H1 (cell line): ENCODE measurements around the gene GID8. TPM values are rescaled to one million over a fixed set of nuclear protein-coding genes. Genes with fewer than 3 reads are reported as not detected.

Experiments
- CTCF ChIA-PET: fragments of 300-600 bp; sonication (Branson Sonifier 250); formaldehyde crosslinking; loops from one replicate; lab custom pipeline; 2021; ENCODE audit not compliant: partially characterized antibody; lab: Charles Lee
- POLR2A ChIA-PET: fragments of 300-600 bp; sonication (Branson Sonifier 250); formaldehyde crosslinking; loops from one replicate; lab custom pipeline; 2021; ENCODE audit warnings: inconsistent platforms; ENCODE audit not compliant: partially characterized antibody; lab: Charles Lee
- DNase-seq, 2 experiments: peaks; one replicate each; pipeline versions ENCODE4 v3.0.0 to v3.0.0-alpha.2; 2010 to 2022; ENCODE audit warnings: low spot score in 2 of 2, low read depth in 1 of 2, mixed read lengths in 1 of 2
- FAIRE-seq: peaks from 2 replicates; lab custom pipeline; 2011; peaks lifted over from hg19 to GRCh38; lab: Jason Lieb, UNC
- H2AFZ ChIP-seq: 2 replicates; pipeline ENCODE4 v1.8.1; 2012; ENCODE audit warnings: low read length, inconsistent platforms
- H2AK5ac ChIP-seq: 2 replicates; pipeline ENCODE4 v1.6.1; 2013; ENCODE audit warnings: low read depth, low read length
- H2BK120ac ChIP-seq: replicated peaks from 2 replicates; pipeline ENCODE3; 2013; ENCODE audit warnings: low read depth, low read length, inconsistent platforms
- H2BK12ac ChIP-seq: 2 replicates; pipeline ENCODE4 v1.6.1; 2013; ENCODE audit warnings: low read depth, low read length
- H2BK15ac ChIP-seq: 2 replicates; pipeline ENCODE4 v1.6.1; 2013; ENCODE audit warnings: low read length
- H2BK20ac ChIP-seq: 2 replicates; pipeline ENCODE4 v1.6.1; 2013; ENCODE audit warnings: low read length
- H2BK5ac ChIP-seq: 2 replicates; pipeline ENCODE4 v1.6.1; 2013; ENCODE audit warnings: low read depth, low read length
- H3K14ac ChIP-seq: 2 replicates; pipeline ENCODE4 v1.6.1; 2013; ENCODE audit warnings: inconsistent platforms; ENCODE audit not compliant: insufficient read length
- H3K18ac ChIP-seq: 2 replicates; pipeline ENCODE4 v1.6.1; 2013; ENCODE audit warnings: low read length; ENCODE audit errors: extremely low read depth
- H3K23ac ChIP-seq: 2 replicates; pipeline ENCODE4 v1.6.1; 2013; ENCODE audit warnings: inconsistent platforms; ENCODE audit not compliant: insufficient read length
- H3K23me2 ChIP-seq: 2 replicates; pipeline ENCODE4 v1.6.1; 2013; ENCODE audit warnings: low read depth, low read length
- H3K27ac ChIP-seq: 2 replicates; pipeline ENCODE4 v1.6.1; 2011; ENCODE audit warnings: low read depth, low read length, inconsistent platforms
- H3K27me3 ChIP-seq, 4 experiments: replicated peaks in 1 of 4; 1 replicate in 1 of 4; 2 replicates in 3 of 4; pipeline versions ENCODE4 v1.6.1 to v1.8.1; 2011 to 2013; ENCODE audit warnings: low read length in 3 of 4, mild to moderate bottlenecking in 3 of 4, inconsistent platforms in 2 of 4, mixed read lengths in 2 of 4, moderate library complexity in 1 of 4; ENCODE audit not compliant: control insufficient read depth in 3 of 4, insufficient read depth in 3 of 4; ENCODE audit errors: extremely low read depth in 1 of 4
- H3K36me3 ChIP-seq, 4 experiments: 2 replicates each; pipeline versions ENCODE4 v1.6.1 to v1.8.1; 2011 to 2013; ENCODE audit warnings: mild to moderate bottlenecking in 4 of 4, low read length in 3 of 4, moderate library complexity in 2 of 4, control low read depth in 1 of 4, inconsistent platforms in 1 of 4; ENCODE audit not compliant: insufficient read depth in 4 of 4, control insufficient read depth in 2 of 4
- H3K4ac ChIP-seq: replicated peaks from 2 replicates; pipeline ENCODE3; 2013; ENCODE audit warnings: low read length, low read depth, mixed read lengths, inconsistent platforms; ENCODE audit not compliant: insufficient read length
- H3K4me1 ChIP-seq, 4 experiments: replicated peaks in 1 of 4; 1 replicate in 1 of 4; 2 replicates in 3 of 4; pipeline versions ENCODE4 v1.6.1 to v1.8.1; 2011 to 2013; ENCODE audit warnings: low read length in 3 of 4, inconsistent platforms in 2 of 4, mixed read lengths in 1 of 4; ENCODE audit not compliant: insufficient read depth in 4 of 4, control insufficient read depth in 3 of 4
- H3K4me2 ChIP-seq, 2 experiments: 2 replicates each; pipeline versions ENCODE4 v1.6.1 to v1.8.1; 2011 to 2013; ENCODE audit warnings: low read depth in 2 of 2, low read length in 2 of 2, control low read depth in 1 of 2, inconsistent platforms in 1 of 2, mild to moderate bottlenecking in 1 of 2; ENCODE audit not compliant: insufficient read depth in 1 of 2
- H3K4me3 ChIP-seq, 4 experiments: fragments of 200-600, 300-600 bp in 1 of 4; sonication (generic), shearing (Covaris generic), sonication (Bioruptor Twin) in 1 of 4; 2 replicates each; pipeline versions ENCODE4 v1.5.1 to v1.8.1; 2011 to 2016; ENCODE audit warnings: low read length in 4 of 4, low read depth in 3 of 4, control low read depth in 2 of 4, inconsistent platforms in 2 of 4, mild to moderate bottlenecking in 2 of 4, mixed read lengths in 1 of 4, moderate library complexity in 1 of 4; ENCODE audit not compliant: insufficient read depth in 2 of 4; ENCODE audit errors: extremely low read depth in 1 of 4
- H3K56ac ChIP-seq: replicated peaks from 2 replicates; pipeline ENCODE3; 2013; ENCODE audit warnings: low read depth, mild to moderate bottlenecking, mixed read lengths, low read length, inconsistent platforms; ENCODE audit not compliant: insufficient read length
- H3K79me1 ChIP-seq: 2 replicates; pipeline ENCODE4 v1.6.1; 2013; ENCODE audit warnings: low read depth, low read length, control low read depth
- H3K79me2 ChIP-seq, 2 experiments: 2 replicates each; pipeline versions ENCODE4 v1.6.1 to v1.8.1; 2012 to 2013; ENCODE audit warnings: low read length in 2 of 2, mild to moderate bottlenecking in 2 of 2, inconsistent platforms in 1 of 2; ENCODE audit not compliant: insufficient read depth in 2 of 2, control insufficient read depth in 1 of 2
- H3K9ac ChIP-seq, 4 experiments: replicated peaks in 1 of 4; 1 replicate in 1 of 4; 2 replicates in 3 of 4; pipeline versions ENCODE4 v1.6.1 to v1.8.1; 2011 to 2013; ENCODE audit warnings: low read depth in 3 of 4, low read length in 3 of 4, control low read depth in 2 of 4, mild to moderate bottlenecking in 2 of 4, moderate library complexity in 2 of 4, inconsistent platforms in 1 of 4; ENCODE audit errors: extremely low read depth in 1 of 4
- H3K9me3 ChIP-seq, 2 experiments: 2 replicates each; pipeline versions ENCODE4 v1.6.1 to v1.8.1; 2012 to 2013; ENCODE audit warnings: mild to moderate bottlenecking in 2 of 2, moderate library complexity in 2 of 2, control low read depth in 1 of 2, inconsistent platforms in 1 of 2, low read depth in 1 of 2, low read length in 1 of 2, mixed read lengths in 1 of 2; ENCODE audit not compliant: insufficient read depth in 2 of 2
- H4K20me1 ChIP-seq, 2 experiments: replicated peaks in 1 of 2; 2 replicates each; pipeline versions ENCODE3 to v1.8.1; 2011 to 2013; ENCODE audit warnings: inconsistent platforms in 2 of 2, low read length in 2 of 2, mild to moderate bottlenecking in 1 of 2; ENCODE audit not compliant: insufficient read depth in 2 of 2, control insufficient read depth in 1 of 2
- H4K5ac ChIP-seq: 2 replicates; pipeline ENCODE4 v1.6.1; 2013; ENCODE audit warnings: low read length, low read depth, mixed read lengths, inconsistent platforms; ENCODE audit not compliant: insufficient read length
- H4K8ac ChIP-seq: 2 replicates; pipeline ENCODE4 v1.8.0; 2013; ENCODE audit warnings: mild to moderate bottlenecking, moderate library complexity, low read length, inconsistent platforms; ENCODE audit not compliant: insufficient read depth; ENCODE audit errors: extremely low read depth
- H4K91ac ChIP-seq: replicated peaks from 2 replicates; pipeline ENCODE3; 2013; ENCODE audit warnings: low read length, mixed read lengths, inconsistent platforms; ENCODE audit not compliant: insufficient read length
- GTF2F1 ChIP-seq: IDR thresholded peaks from 2 replicates; pipeline ENCODE4 v1.6.1; 2012; ENCODE audit warnings: low read depth, low read length, improper control_type of control experiment, borderline replicate concordance
- RFX5 ChIP-seq: IDR thresholded peaks from 2 replicates; pipeline ENCODE4 v1.6.1; 2011; ENCODE audit warnings: low read depth, low read length, improper control_type of control experiment, borderline replicate concordance
- WGBS, 2 experiments: shearing (Covaris generic) in 1 of 2; methylation state at CpG; one replicate each; pipeline versions ENCODE4 v1.1.6 to v1.1.7; 2013 to 2015; ENCODE audit warnings: low lambda C conversion rate in 2 of 2, mixed read lengths in 2 of 2, inconsistent platforms in 1 of 2, low coverage in 1 of 2, missing lambda C conversion rate in 1 of 2; ENCODE audit not compliant: insufficient replicate concordance in 2 of 2, insufficient coverage in 1 of 2, insufficient read length in 1 of 2; ENCODE audit errors: extremely low coverage in 1 of 2, missing lambda C conversion rate in 1 of 2; 5-methylcytosine and 5-hydroxymethylcytosine counted together
- polyA plus RNA-seq, 7 experiments: library from polyadenylated mRNA; depleted of rRNA in 3 of 7; stranded (reverse) in 5 of 7; unstranded in 2 of 7; fragments of >200 nt in 5 of 7; fragments of 200-250 nt in 2 of 7; gene quantifications; 1 replicate in 5 of 7; 2 replicates in 1 of 7; 4 replicates in 1 of 7; pipeline versions ENCODE4 v1.2.1 to v1.2.3, GENCODE V29; 2011 to 2013; ENCODE audit warnings: missing spikeins in 2 of 7, mixed read lengths in 2 of 7
- total RNA-seq: library from RNA; stranded (reverse); fragmentation: NEBNext Ultra II Directional; extraction: Animal tissue kit (Norgen Biotek cat#: 25700); gene quantifications from 2 replicates; pipeline ENCODE4 v1.2.1, GENCODE V29; 2021

Gene GID8
- total and polyA plus RNA-seq, 2 of the 8 experiments (the other 6 are each of a cell fraction or from before 2014, with no cell fraction given): 39.7 to 72.9 TPM

- no peak for TF ChIP-seq RFX5
- no peak for TF ChIP-seq GTF2F1
- Histone ChIP-seq H3K4ac (no peak overlapping the region), H3K23me2 (no peaks in the 10 kb centered on the region), H2BK120ac (no peak overlapping the region), H4K8ac (no peak overlapping the region), H2BK12ac (no peak overlapping the region), H3K36me3 (peaks cover 62 to 81% (median 75%) of the 10 kb centered on the region in 4 experiments), H3K27me3 (no peaks in the 10 kb centered on the region), H3K23ac (no peak overlapping the region), H4K5ac (no peak overlapping the region), H2BK15ac (no peak overlapping the region), H3K79me2 (no peaks in the 10 kb centered on the region), H4K20me1 (peaks cover 4 to 6% of the 10 kb centered on the region in 2 experiments), H3K9me3 (peaks cover 0 to 3% of the 10 kb centered on the region in 2 experiments; a peak in 1 of 4 replicates), H2BK20ac (no peak overlapping the region), H3K56ac (no peak overlapping the region), H3K14ac (no peak overlapping the region), H2AK5ac (no peak overlapping the region), H3K4me1 (no peaks in the 10 kb centered on the region), H3K18ac (no peak overlapping the region), H3K9ac (no peak overlapping the region), H4K91ac (no peak overlapping the region), H3K27ac (no peak overlapping the region), H3K4me2 (no peak overlapping the region), H2AFZ (no peak overlapping the region), H3K4me3 (no peak overlapping the region), H3K79me1 (no peaks in the 10 kb centered on the region), H2BK5ac (no peak overlapping the region)
- POLR2A ChIA-PET: interaction anchor here (1.8 to 8.5 kb wide), 2 partner anchors 7 to 11 kb away, joined by 5 to 88 read pairs; no protein-coding TSS in a partner anchor
- FAIRE-seq: no peak
- 93% methylated on average over 25 of the region's 25 CpGs; no CpG with 5 or more reads in 1 of the 2 experiments for WGBS, 2 experiments
- CTCF ChIA-PET: interaction anchor here (0.7 to 6.4 kb wide), 11 partner anchors 7 to 244 kb away, joined by 3 to 56 read pairs (median 4); no protein-coding TSS in a partner anchor
- no peak for DNase-seq
These were observed 45.3 kb upstream of the GID8 start for GRCh38 chr20:62892348-62893304.
